Muscle of leg (tissue), 11 donors: Measurements from ENCODE around the gene GORASP2. TPM values are rescaled to one million over a fixed set of nuclear protein-coding genes. Genes with fewer than 3 reads are reported as not detected.
A peak's percentile ranks its signal among the peaks of the same experiment; 100 is the strongest.
"Not testable (repeated sequence)": the region's sequence is repeated elsewhere in the genome, so short reads cannot be mapped to it uniquely, and the experiment has no call there.

ENCODE experiments used
- DNase-seq: peaks from one replicate; pipeline ENCODE4 v3.0.0; 2013
- H3K27ac ChIP-seq: one replicate; pipeline ENCODE4 v1.5.1; 2013; ENCODE audit warnings: mild to moderate bottlenecking, low read length, control low read depth
- H3K27me3 ChIP-seq: one replicate; pipeline ENCODE4 v1.6.1; 2013; ENCODE audit warnings: low read length; ENCODE audit not compliant: control insufficient read depth, insufficient read depth
- H3K36me3 ChIP-seq: one replicate; pipeline ENCODE4 v1.6.1; 2013; ENCODE audit warnings: low read length; ENCODE audit not compliant: control insufficient read depth, insufficient read depth
- H3K4me1 ChIP-seq: one replicate; pipeline ENCODE4 v1.6.1; 2013; ENCODE audit warnings: low read length; ENCODE audit not compliant: control insufficient read depth, insufficient read depth
- H3K4me3 ChIP-seq: one replicate; pipeline ENCODE4 v1.5.1; 2013; ENCODE audit warnings: low read length, control low read depth
- H3K9me3 ChIP-seq: replicated peaks from 2 replicates; pipeline ENCODE4 v1.6.1; 2013; ENCODE audit warnings: low read depth, low read length; ENCODE audit not compliant: control insufficient read depth
- WGBS: methylation state at CpG from one replicate; pipeline ENCODE4 v1.1.5; 2013; ENCODE audit warnings: missing lambda C conversion rate; ENCODE audit not compliant: insufficient coverage; 5-methylcytosine and 5-hydroxymethylcytosine counted together
- polyA plus RNA-seq, 8 donors: library from polyadenylated mRNA; unstranded; fragments of 120-200 nt; gene quantifications; one replicate each; pipeline versions ENCODE4 v1.2.1 to v1.2.3, GENCODE V29; 2013; ENCODE audit warnings: inconsistent platforms in 1 of 8, low replicate concordance in 1 of 8; ENCODE audit not compliant: insufficient read length in 8 of 8, insufficient read depth in 1 of 8
- total RNA-seq: library from RNA; stranded (reverse); fragments of 120-200 nt; gene quantifications from one replicate; pipeline ENCODE4 v1.2.4, GENCODE V29; 2013

The GORASP2 gene
- total and polyA plus RNA-seq, 9 donors = 24.6 to 84.6 (median 74.3) TPM

DNA sequence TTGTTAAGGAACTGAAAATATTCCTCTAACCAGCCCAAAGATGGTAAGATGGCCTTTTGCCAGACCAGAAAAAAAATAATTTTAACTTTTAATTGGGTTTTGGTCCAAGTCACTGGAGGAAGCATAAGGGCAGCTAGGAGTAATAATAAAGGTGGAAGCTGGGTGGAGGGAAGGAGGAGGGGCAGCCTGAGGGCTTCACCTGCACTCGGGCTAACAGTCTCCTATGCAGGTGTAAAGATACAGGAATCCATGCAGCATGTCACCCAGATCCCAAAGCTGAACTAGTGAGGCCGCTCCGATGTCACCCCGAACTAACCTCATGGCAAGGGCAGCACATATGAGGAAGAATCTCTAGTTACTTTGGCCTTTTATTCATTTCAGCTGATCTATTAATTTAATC lies 37.2 kb upstream of the GORASP2 start:
- DNase-seq = no peak
- WGBS = 38% methylated on average over 1 of the region's 4 CpGs
- Histone ChIP-seq H3K36me3 (no peaks in the 10 kb centered on the region), H3K27ac (no peak overlapping the region), H3K4me1 (peaks cover 4% of the 10 kb centered on the region), H3K4me3 (no peak overlapping the region), H3K9me3 (no peaks in the 10 kb centered on the region), H3K27me3 (no peaks in the 10 kb centered on the region)

- WGBS = 90% methylated on average over 3 of the region's 9 CpGs
- Histone ChIP-seq H3K4me3 (no peak overlapping the region), H3K27me3 (no peaks in the 10 kb centered on the region), H3K36me3 (no peaks in the 10 kb centered on the region), H3K27ac (no peak overlapping the region), H3K9me3 (no peaks in the 10 kb centered on the region), H3K4me1 (peaks cover 4% of the 10 kb centered on the region)
- peak; percentile 27 for DNase-seq
Observed at GRCh38 chr2:170892391-170892951, 36.6 kb upstream of the GORASP2 start.

DNA sequence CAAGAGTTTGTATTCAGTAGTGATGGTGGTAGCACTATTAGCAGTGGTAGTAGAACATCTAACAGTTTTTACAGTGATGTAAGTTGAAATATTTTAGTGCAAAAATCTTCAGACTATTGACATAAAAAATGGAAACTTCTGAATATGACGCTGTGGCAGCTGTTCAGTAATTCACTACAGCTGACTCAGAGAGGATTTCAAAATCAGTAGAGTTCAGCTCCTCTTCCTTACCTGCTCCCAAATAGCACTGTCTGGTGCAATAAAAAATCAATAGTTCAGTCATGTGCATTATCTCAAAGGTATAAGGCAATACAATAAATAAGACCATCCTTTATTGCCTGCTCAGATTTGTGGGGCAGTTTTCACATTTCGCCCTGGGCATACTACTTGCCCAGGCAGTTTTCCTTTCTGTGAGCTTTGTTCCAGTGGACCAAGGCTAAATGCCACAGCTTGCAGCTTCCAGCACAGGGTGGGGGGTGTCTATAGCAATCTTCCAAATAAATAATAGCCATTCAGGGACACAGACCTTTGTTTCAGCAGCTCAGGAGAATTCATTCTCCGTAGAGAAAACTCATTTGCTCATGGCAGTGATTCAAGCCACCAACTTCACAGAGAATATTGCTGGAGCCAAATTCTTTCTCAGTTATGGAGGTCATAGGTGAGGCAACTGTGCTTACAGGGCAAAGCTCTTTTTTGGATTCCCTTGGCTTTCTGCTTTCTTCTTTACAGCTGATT lies 33.9 kb upstream of the GORASP2 start:
- Histone ChIP-seq H3K4me3 (no peak overlapping the region), H3K4me1 (peaks cover 4% of the 10 kb centered on the region), H3K9me3 (no peaks in the 10 kb centered on the region), H3K27me3 (no peaks in the 10 kb centered on the region), H3K27ac (no peak overlapping the region), H3K36me3 (no peaks in the 10 kb centered on the region)
- no CpG with 5 or more reads among the region's 3 CpGs for WGBS
- DNase-seq = peak; percentile 22

DNA sequence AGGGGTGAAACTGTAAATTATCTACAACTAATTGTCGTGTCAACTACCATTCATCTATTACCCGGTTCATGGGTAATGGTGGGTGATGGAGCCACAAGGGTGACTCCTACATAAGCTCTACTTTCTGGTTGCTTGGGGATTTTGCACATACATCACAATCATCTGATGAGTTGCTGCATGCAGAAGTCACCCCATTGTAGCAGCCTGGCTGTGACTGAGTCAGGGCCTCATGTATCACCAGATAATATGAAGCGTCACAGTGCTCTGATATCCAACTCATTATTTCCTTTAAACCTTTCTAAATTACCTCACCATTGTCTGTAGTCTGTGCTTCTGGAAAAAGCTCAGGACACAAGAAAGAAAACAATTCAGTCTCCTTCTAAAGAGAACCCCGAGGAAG lies 32.4 kb upstream of the GORASP2 start:
- Histone ChIP-seq H3K27ac (no peak overlapping the region), H3K4me3 (no peak overlapping the region), H3K4me1 (peaks cover 4% of the 10 kb centered on the region), H3K27me3 (no peaks in the 10 kb centered on the region), H3K9me3 (no peaks in the 10 kb centered on the region), H3K36me3 (no peaks in the 10 kb centered on the region)
- DNase-seq = no peak
- no CpG with 5 or more reads among the region's 4 CpGs for WGBS

DNA sequence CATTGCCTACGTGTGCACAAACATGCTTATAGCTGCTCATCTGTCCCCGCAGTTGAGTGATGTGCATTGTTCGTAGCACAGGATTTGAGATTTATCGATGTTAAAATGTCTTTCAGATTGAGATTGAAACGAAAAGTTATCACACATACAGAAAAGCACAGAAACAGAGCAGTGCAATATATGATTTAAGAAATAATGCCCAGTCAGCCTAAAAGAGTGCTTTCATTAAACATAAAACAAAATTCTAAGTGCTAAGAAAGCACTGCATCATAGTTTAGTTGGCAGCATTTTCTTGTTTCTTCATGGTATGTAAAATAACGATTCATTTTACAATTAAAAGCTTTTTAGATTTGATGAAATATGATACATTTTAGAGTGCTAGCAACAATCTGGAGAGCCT lies 31.9 kb upstream of the GORASP2 start:
- no peaks in the 10 kb centered on the region for H3K27me3 ChIP-seq
- H3K4me1 ChIP-seq = peaks cover 4% of the 10 kb centered on the region
- no peak overlapping the region for H3K27ac ChIP-seq
- no peaks in the 10 kb centered on the region for H3K9me3 ChIP-seq
- DNase-seq = no peak
- 100% methylated on average over 1 of the region's 6 CpGs for WGBS
- H3K4me3 ChIP-seq = no peak overlapping the region
- H3K36me3 ChIP-seq = no peaks in the 10 kb centered on the region

DNA sequence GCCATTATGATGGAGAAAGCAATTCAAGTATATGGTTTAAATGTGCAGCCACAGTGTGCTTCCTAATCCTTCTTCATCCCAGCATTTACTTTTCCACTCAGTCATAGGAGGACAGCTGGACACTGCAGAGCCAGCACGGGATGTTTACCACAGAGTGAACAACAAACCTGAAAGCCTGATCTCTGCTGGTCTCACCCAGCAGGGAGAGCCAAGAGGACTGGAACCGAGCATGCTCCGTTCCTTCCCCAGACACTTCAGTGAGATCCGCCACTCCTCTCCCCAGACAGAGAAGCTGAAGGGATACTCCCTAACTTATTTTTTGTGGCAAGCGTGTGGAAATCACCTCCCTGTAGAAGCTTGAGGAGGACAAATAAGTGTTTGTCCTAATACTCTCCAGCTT lies 23.2 kb upstream of the GORASP2 start:
- Histone ChIP-seq H3K4me1 (no peaks in the 10 kb centered on the region), H3K27ac (no peak overlapping the region), H3K27me3 (no peaks in the 10 kb centered on the region), H3K9me3 (peaks cover 5% of the 10 kb centered on the region), H3K36me3 (no peaks in the 10 kb centered on the region), H3K4me3 (no peak overlapping the region)
- no peak for DNase-seq
- WGBS = 25% methylated on average over 3 of the region's 5 CpGs

DNA sequence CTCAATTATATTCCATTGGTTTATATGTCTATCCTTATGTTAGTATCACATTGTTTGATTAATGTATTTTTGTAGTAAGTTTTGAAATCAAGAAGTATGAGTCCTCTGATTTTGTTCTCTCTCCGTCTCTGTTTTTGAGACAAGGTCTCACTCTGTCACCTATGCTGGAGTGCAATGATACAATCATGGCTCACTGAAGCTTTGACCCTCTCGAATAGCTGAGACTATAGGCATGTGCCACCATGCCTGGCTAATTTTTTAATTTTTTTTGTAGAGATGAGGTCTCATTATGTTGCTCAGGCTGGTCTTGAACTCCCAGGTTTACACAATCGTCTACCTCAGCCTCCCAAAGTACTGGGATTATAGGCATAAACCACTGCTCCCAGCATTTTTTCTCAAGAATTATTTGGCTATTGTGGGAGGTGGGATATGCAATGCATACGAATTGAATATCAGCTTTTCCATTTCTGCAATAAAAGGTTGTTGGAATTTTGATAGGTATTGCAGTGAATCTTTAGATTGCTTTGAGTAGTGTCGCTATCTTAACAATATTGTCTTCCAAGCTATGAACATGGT lies 17.7 kb upstream of the GORASP2 start:
- WGBS = no CpG with 5 or more reads among the region's 5 CpGs
- DNase-seq = no peak
- H3K27me3 ChIP-seq = no peaks in the 10 kb centered on the region
- H3K27ac ChIP-seq = no peak overlapping the region
- H3K9me3 ChIP-seq = peaks cover 19% of the 10 kb centered on the region
- no peak overlapping the region for H3K4me3 ChIP-seq
- no peaks in the 10 kb centered on the region for H3K4me1 ChIP-seq
- no peaks in the 10 kb centered on the region for H3K36me3 ChIP-seq

DNA sequence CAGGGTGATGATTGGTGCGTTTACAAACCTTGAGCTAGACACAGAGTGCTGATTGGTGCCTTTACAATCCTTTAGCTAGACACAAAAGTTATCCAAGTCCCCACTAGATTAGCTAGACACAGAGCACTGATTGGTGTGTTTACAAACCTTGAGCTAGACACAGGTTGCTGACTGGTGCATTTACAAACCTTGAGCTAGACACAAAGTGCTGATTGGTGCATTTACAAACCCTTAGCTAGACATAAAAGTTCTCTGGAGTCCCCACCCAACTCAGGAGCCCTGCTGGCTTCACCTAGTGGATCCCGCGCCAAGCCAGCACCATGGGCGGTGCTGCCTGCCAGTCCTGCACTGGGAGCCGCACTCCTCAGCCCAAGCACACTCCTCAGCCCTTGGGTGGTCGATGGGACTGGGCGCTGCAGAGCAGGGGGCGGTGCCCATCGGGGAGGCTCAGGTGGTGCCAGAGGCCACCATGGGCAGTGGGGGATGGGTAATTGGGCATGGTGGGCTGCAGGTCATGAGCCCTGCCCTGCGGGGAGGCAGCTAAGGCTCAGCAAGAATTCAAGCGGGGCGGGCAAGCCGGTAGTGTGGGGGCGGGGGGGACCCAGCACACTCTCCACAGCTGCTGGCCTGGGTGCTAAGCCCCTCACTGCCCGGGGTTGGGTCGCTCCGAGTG lies 13.9 kb upstream of the GORASP2 start:
- H3K4me1 ChIP-seq, H3K27ac ChIP-seq, DNase-seq, H3K36me3 ChIP-seq, H3K27me3 ChIP-seq, H3K4me3 ChIP-seq: not testable (repeated sequence)
- peaks cover 31% of the 10 kb centered on the region for H3K9me3 ChIP-seq
- WGBS = 84% methylated on average over 12 of the region's 17 CpGs

- Histone ChIP-seq H3K27me3 (no peaks in the 10 kb centered on the region), H3K36me3 (no peaks in the 10 kb centered on the region), H3K4me1 (no peaks in the 10 kb centered on the region), H3K9me3 (peaks cover 27% of the 10 kb centered on the region), H3K27ac (no peak overlapping the region), H3K4me3 (no peak overlapping the region)
- WGBS = 92% methylated on average over 5 of the region's 11 CpGs
- no peak for DNase-seq
Observed at GRCh38 chr2:170917219-170917913, 11.7 kb upstream of the GORASP2 start.

GRCh38 chr2:170917957-170918356 lies 11.1 kb upstream of the GORASP2 start:
- no peaks in the 10 kb centered on the region for H3K36me3 ChIP-seq
- peaks cover 24% of the 10 kb centered on the region for H3K9me3 ChIP-seq
- H3K4me3 ChIP-seq = no peak overlapping the region
- H3K27me3 ChIP-seq = no peaks in the 10 kb centered on the region
- no peak for DNase-seq
- WGBS = 82% methylated on average over 4 of the region's 5 CpGs
- no peak overlapping the region for H3K27ac ChIP-seq
- H3K4me1 ChIP-seq = no peaks in the 10 kb centered on the region
